ENCODE measurements around the gene SERGEF. TPM values are rescaled to one million over a fixed set of nuclear protein-coding genes. Genes with fewer than 3 reads are reported as not detected.

Gene SERGEF
- total and polyA plus RNA-seq, 2 of the 4 experiments (the other 2 are of a cell fraction) = 12.2 to 18.1 TPM

GRCh38 chr11:17968206-17968605 is 44.6 kb downstream of the SERGEF start:
- no peak overlapping the region for H3K18ac ChIP-seq (ENCODE audit: low read depth, low read length)
- no peaks in the 10 kb centered on the region for H3K27me3 ChIP-seq (ENCODE audit: control insufficient read depth, insufficient read depth, low read length)
- no peak overlapping the region for H2AFZ ChIP-seq (replicated peaks; ENCODE audit: low read length, poor library complexity)
- peaks cover 1% of the 10 kb centered on the region; the same call in 1 of the 2 replicates for H3K4me1 ChIP-seq (ENCODE audit: control insufficient read depth, insufficient read depth, low read length)
- POLR2A ChIA-PET (ENCODE audit: unreplicated experiment) = no interaction called here
- no peak for ATAC-seq (ENCODE audit: low read depth)
- H4K5ac ChIP-seq (ENCODE audit: low read depth, low read length) = no peak overlapping the region
- H2BK5ac ChIP-seq (ENCODE audit: low read depth, low read length, poor library complexity, severe bottlenecking) = no peak overlapping the region
- no peak overlapping the region for H3K56ac ChIP-seq (ENCODE audit: extremely low read depth, insufficient read depth, low read length)
- in situ Hi-C loops (cut with MboI; ENCODE audit: low sequenced_read_pairs) (no loop called here), dilution Hi-C loops (cut with HindIII; ENCODE audit: low sequenced_read_pairs, unreplicated experiment) (no loop called here), intact Hi-C loops (cut with micrococcal nuclease) (no loop called here)
- no peak overlapping the region for H2BK15ac ChIP-seq (ENCODE audit: low read depth, low read length)
- H3K9me1 ChIP-seq (ENCODE audit: insufficient read depth, low read length) = no peaks in the 10 kb centered on the region
- no peak overlapping the region for H3K4me2 ChIP-seq (ENCODE audit: low read depth, low read length)
- no peaks in the 10 kb centered on the region; the same call in 1 of the 2 replicates for H3K36me3 ChIP-seq (ENCODE audit: control insufficient read depth, insufficient read depth, low read length)
- H4K8ac ChIP-seq (ENCODE audit: low read depth in 2 of 2, low read length in 2 of 2) = no peak overlapping the region
- H3K4ac ChIP-seq (ENCODE audit: low read depth, low read length) = no peak overlapping the region
- no peak overlapping the region for H4K91ac ChIP-seq (ENCODE audit: insufficient read depth, low read depth, low read length)
- TF ChIP-seq CHD1 (IDR thresholded peaks at IDR 0.05; ENCODE audit: low read depth, low read length) (no peak), SMC3 (IDR thresholded peaks at IDR 0.05; ENCODE audit: low read depth, low read length) (no peak), POLR2A (IDR thresholded peaks at IDR 0.05; ENCODE audit: low read depth, low read length) (no peak), RAD21 (IDR thresholded peaks at IDR 0.05; ENCODE audit: low read length) (no peak), ELK1 (IDR thresholded peaks at IDR 0.05; ENCODE audit: borderline replicate concordance, low read depth, low read length) (no peak), NFE2L2 (IDR thresholded peaks at IDR 0.05; ENCODE audit: low read depth, low read length) (no peak), MXI1 (IDR thresholded peaks at IDR 0.05; ENCODE audit: borderline replicate concordance, low read depth, low read length) (no peak), FOS (IDR thresholded peaks at IDR 0.05; ENCODE audit: low read depth, low read length) (no peak), RCOR1 (IDR thresholded peaks at IDR 0.05; ENCODE audit: insufficient replicate concordance, low read length) (no peak), RFX5 (IDR thresholded peaks at IDR 0.05; ENCODE audit: low read depth, low read length) (no peak), CEBPB (IDR thresholded peaks at IDR 0.05; ENCODE audit: low read depth, low read length) (no peak), USF2 (IDR thresholded peaks at IDR 0.05; ENCODE audit: low read depth, low read length) (no peak), MAZ (IDR thresholded peaks at IDR 0.05; ENCODE audit: borderline replicate concordance, low read depth, low read length) (no peak), BHLHE40 (IDR thresholded peaks at IDR 0.05; ENCODE audit: low read depth, low read length) (no peak), CTCF (conservative IDR thresholded peaks at IDR 0.05; ENCODE audit: low read depth, low read length) (no peak), MAFK (IDR thresholded peaks at IDR 0.05; ENCODE audit: low read depth, low read length) (no peak)
- BruUV-seq (replicated peaks) = no TSS peak
- H3K23ac ChIP-seq (ENCODE audit: low read depth, low read length) = no peak overlapping the region
- H2BK120ac ChIP-seq (ENCODE audit: low read depth, low read length) = no peak overlapping the region
- H2BK20ac ChIP-seq (ENCODE audit: low read depth, low read length) = no peak overlapping the region
- no peak overlapping the region for H3K27ac ChIP-seq (ENCODE audit: insufficient read depth, low read length)
- no CpG with 5 or more reads among the region's 1 CpG for WGBS, 2 experiments (ENCODE audit: extremely low coverage in 2 of 2, insufficient read length in 1 of 2)
- no peaks in the 10 kb centered on the region for H3K79me1 ChIP-seq (ENCODE audit: low read depth in 1 of 2, low read length in 2 of 2)
- DNase-seq = no peak
- H3K4me3 ChIP-seq (ENCODE audit: insufficient read depth, low read depth, low read length) = no peak overlapping the region
- no peak overlapping the region for H3K14ac ChIP-seq (replicated peaks; ENCODE audit: low read depth, low read length)
- no peak overlapping the region for H2AK5ac ChIP-seq (ENCODE audit: low read depth, low read length)
- no peaks in the 10 kb centered on the region for H4K20me1 ChIP-seq (ENCODE audit: insufficient read depth, low read length)
- H2AK9ac ChIP-seq (replicated peaks; ENCODE audit: low read depth, low read length, poor library complexity) = no peak overlapping the region
- H3K9me3 ChIP-seq (ENCODE audit: control insufficient read depth, insufficient read depth, low read length) = no peaks in the 10 kb centered on the region
- CTCF ChIA-PET = no interaction called here
- no peak overlapping the region for H3K9ac ChIP-seq (ENCODE audit: low read depth, low read length)

Measured in IMR-90 (cell line).